ENCODE results near the gene PLA2G2D. TPM values are rescaled to one million over a fixed set of nuclear protein-coding genes. Genes with fewer than 3 reads are reported as not detected.
A peak's percentile ranks its signal among the peaks of the same experiment; 100 is the strongest.

PLA2G2D gene
- total RNA-seq, 1 donor, result not detected

DNA sequence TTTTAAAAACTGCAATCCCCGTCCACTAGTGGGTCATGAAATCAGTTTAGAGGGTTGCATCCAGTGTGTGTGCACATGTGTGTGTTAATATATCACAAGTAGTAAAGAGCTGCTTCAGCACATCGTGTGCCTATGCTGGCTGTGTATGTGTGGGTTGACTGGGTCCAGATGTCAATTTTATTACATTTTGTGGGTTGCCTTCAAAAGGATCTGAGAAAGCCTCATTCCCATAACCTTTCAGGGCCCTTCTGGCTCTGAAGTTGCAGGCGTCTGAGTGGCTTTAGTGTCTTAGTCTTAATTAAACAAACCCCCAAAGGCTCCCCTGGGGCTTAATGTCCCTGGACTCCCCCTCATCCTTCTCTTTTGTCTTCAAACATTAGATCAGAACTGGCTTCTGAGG lies 19.8 kb downstream of the PLA2G2D start:
- no peaks in the 10 kb centered on the region for H3K36me3 ChIP-seq (ENCODE audit: insufficient read depth, low read length)
- no peak overlapping the region for H3K4me3 ChIP-seq (ENCODE audit: insufficient read depth, low read length)
- no peak overlapping the region for H3K4me2 ChIP-seq (ENCODE audit: insufficient read depth, low read length)
- peaks cover 5% of the 10 kb centered on the region for H3K4me1 ChIP-seq (ENCODE audit: insufficient read depth, low read length)
- peaks cover 19% of the 10 kb centered on the region for H3K27me3 ChIP-seq (ENCODE audit: insufficient read depth, low read length)
- no peak overlapping the region for H2AFZ ChIP-seq (ENCODE audit: low read length)
- TF ChIP-seq, protein P1, sequence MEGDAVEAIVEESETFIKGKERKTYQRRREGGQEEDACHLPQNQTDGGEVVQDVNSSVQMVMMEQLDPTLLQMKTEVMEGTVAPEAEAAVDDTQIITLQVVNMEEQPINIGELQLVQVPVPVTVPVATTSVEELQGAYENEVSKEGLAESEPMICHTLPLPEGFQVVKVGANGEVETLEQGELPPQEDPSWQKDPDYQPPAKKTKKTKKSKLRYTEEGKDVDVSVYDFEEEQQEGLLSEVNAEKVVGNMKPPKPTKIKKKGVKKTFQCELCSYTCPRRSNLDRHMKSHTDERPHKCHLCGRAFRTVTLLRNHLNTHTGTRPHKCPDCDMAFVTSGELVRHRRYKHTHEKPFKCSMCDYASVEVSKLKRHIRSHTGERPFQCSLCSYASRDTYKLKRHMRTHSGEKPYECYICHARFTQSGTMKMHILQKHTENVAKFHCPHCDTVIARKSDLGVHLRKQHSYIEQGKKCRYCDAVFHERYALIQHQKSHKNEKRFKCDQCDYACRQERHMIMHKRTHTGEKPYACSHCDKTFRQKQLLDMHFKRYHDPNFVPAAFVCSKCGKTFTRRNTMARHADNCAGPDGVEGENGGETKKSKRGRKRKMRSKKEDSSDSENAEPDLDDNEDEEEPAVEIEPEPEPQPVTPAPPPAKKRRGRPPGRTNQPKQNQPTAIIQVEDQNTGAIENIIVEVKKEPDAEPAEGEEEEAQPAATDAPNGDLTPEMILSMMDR (IDR thresholded peaks at IDR 0.05; ENCODE audit: extremely low read depth, low read depth, low read length), result no peak
- no peaks in the 10 kb centered on the region for H4K20me1 ChIP-seq (ENCODE audit: insufficient read depth, low read length)
- DNase-seq (ENCODE audit: insufficient read length, low spot score, missing footprints), result no peak
- no peaks in the 10 kb centered on the region for H3K9me3 ChIP-seq (ENCODE audit: low read depth, low read length)
- no peaks in the 10 kb centered on the region for H3K79me2 ChIP-seq (ENCODE audit: insufficient read depth, low read length)
- H3K27ac ChIP-seq (ENCODE audit: low read depth, low read length), result no peak overlapping the region

DNA sequence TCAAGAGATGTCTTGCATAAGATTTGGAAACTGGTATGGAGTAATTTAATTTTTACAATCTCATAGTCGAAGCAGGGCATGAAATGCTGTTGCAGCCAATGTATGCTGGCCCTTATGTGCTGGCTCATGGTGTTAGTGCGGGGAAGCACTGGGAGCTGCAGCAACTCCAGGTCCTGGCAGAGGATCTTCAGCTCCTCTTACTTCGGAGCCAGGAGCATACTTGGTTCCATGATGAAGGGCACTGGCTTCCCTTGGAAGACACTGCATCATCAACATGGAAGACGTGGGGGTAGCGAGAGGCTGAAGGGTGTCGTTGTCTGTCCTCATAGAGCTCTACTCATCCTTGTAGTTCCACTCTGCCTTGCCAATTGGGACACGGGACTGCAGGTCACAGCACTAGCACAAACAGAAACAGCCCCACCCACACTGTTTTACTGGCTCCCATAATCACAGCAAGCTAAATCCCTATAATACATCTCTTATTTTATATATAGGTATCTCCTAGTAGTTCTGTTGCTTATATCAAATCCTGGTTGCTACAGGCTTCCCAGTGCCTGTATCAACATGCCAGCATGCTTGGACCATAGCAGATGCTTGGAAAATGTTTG lies 22.4 kb downstream of the PLA2G2D start:
- Histone ChIP-seq H3K36me3 (ENCODE audit: insufficient read depth, low read length) (no peaks in the 10 kb centered on the region), H3K27me3 (ENCODE audit: insufficient read depth, low read length) (peaks cover 33% of the 10 kb centered on the region), H3K4me1 (ENCODE audit: insufficient read depth, low read length) (no peaks in the 10 kb centered on the region), H3K27ac (ENCODE audit: low read depth, low read length) (no peak overlapping the region), H3K4me3 (ENCODE audit: insufficient read depth, low read length) (no peak overlapping the region), H2AFZ (ENCODE audit: low read length) (no peak overlapping the region), H4K20me1 (ENCODE audit: insufficient read depth, low read length) (no peaks in the 10 kb centered on the region), H3K4me2 (ENCODE audit: insufficient read depth, low read length) (no peak overlapping the region), H3K79me2 (ENCODE audit: insufficient read depth, low read length) (no peaks in the 10 kb centered on the region), H3K9me3 (ENCODE audit: low read depth, low read length) (no peaks in the 10 kb centered on the region)
- DNase-seq (ENCODE audit: insufficient read length, low spot score, missing footprints), result no peak
- TF ChIP-seq, protein P1 (IDR thresholded peaks at IDR 0.05; ENCODE audit: extremely low read depth, low read depth, low read length), result no peak

DNA sequence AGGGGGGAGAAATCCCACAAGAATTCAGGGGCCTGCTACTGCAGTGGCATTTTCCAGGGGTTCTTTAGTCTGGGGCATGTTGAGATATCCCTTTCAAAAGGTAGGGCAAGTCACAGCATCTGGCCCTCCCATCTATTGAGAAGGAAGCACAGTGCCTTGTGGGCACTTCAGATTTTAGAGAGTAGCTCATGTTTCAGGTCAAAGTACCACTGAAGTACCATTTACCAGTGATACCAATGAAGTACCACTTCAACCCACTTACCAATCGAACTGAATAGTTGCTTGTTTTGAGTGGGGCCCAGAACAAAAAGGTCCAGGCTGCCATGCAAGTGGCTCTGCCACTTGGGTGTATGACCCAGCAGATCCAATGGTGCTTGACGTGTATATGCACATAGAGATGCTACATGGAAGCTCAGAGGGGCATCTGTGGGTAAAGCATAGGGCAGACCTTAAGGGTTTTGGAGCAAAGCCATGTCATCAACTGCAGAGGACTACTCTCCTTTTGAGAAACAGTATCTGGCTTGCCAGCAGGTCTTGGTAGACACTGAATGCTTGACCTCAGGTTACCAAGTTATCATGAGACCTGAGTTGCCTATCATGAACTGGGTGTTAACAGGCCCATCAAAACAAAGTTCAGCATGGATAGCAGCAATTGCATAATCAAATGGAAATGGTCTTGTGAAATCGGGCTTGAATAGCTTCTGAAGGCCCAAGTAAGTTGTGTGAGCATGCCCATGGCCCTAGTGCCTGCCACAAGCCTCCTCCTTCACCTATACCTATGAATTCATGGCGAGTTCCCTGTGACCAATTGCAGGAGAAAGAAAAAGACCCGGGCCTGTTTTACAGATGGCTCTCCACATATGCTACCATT lies 23.5 kb downstream of the PLA2G2D start:
- Histone ChIP-seq H2AFZ (ENCODE audit: low read length) (no peak overlapping the region), H3K27me3 (ENCODE audit: insufficient read depth, low read length) (peaks cover 37% of the 10 kb centered on the region), H4K20me1 (ENCODE audit: insufficient read depth, low read length) (no peaks in the 10 kb centered on the region), H3K79me2 (ENCODE audit: insufficient read depth, low read length) (no peaks in the 10 kb centered on the region), H3K4me1 (ENCODE audit: insufficient read depth, low read length) (no peaks in the 10 kb centered on the region), H3K9me3 (ENCODE audit: low read depth, low read length) (no peaks in the 10 kb centered on the region), H3K4me3 (ENCODE audit: insufficient read depth, low read length) (no peak overlapping the region), H3K36me3 (ENCODE audit: insufficient read depth, low read length) (no peaks in the 10 kb centered on the region), H3K4me2 (ENCODE audit: insufficient read depth, low read length) (no peak overlapping the region), H3K27ac (ENCODE audit: low read depth, low read length) (no peak overlapping the region)
- TF ChIP-seq, protein P1 (IDR thresholded peaks at IDR 0.05; ENCODE audit: extremely low read depth, low read depth, low read length), result no peak
- peak; percentile 68 for DNase-seq (ENCODE audit: insufficient read length, low spot score, missing footprints)

DNA sequence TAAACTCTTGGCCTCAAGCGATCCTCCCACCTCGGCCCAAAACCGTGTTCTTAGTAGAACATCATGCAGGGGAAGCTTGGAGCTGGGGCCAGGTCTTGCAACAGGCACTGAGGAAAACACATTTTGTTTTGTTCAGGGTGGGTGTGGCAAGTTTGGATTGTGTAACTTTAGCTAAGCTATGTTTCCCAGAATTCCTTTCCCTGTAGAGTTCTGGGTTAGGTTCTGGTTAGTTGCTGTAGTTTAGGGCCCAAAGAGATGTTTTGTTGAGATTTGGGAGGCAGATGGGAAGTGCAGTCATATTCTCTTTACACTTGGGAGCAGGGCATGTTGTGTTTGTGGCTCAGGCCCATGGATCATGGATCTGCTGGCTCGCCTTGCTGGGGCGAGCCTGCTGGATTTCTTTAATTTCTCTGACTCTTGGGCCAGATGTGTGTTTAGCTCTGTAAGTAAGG lies 25.4 kb downstream of the PLA2G2D start:
- TF ChIP-seq, protein P1 (IDR thresholded peaks at IDR 0.05; ENCODE audit: extremely low read depth, low read depth, low read length), result no peak
- Histone ChIP-seq H2AFZ (ENCODE audit: low read length) (no peak overlapping the region), H3K4me2 (ENCODE audit: insufficient read depth, low read length) (no peak overlapping the region), H3K4me3 (ENCODE audit: insufficient read depth, low read length) (no peak overlapping the region), H3K27me3 (ENCODE audit: insufficient read depth, low read length) (peaks cover 37% of the 10 kb centered on the region), H3K36me3 (ENCODE audit: insufficient read depth, low read length) (no peaks in the 10 kb centered on the region), H3K9me3 (ENCODE audit: low read depth, low read length) (no peaks in the 10 kb centered on the region), H3K4me1 (ENCODE audit: insufficient read depth, low read length) (no peaks in the 10 kb centered on the region), H4K20me1 (ENCODE audit: insufficient read depth, low read length) (no peaks in the 10 kb centered on the region), H3K27ac (ENCODE audit: low read depth, low read length) (no peak overlapping the region), H3K79me2 (ENCODE audit: insufficient read depth, low read length) (no peaks in the 10 kb centered on the region)
- no peak for DNase-seq (ENCODE audit: insufficient read length, low spot score, missing footprints)

Measured in osteoblast (primary cell).